D721Med (cell line): ENCODE data around the gene BRME1.
"Not testable (repeated sequence)": the region's sequence is repeated elsewhere in the genome, so short reads cannot be mapped to it uniquely, and the experiment has no call there.

Source experiments
- DNase-seq: peaks from one replicate; pipeline ENCODE4 v3.0.0; 2011; ENCODE audit warnings: low spot score; ENCODE audit not compliant: insufficient read length
- FAIRE-seq: peaks from 2 replicates; lab custom pipeline; 2011; peaks lifted over from hg19 to GRCh38; lab: Jason Lieb, UNC
- TF ChIP-seq, protein P1 (sequence below): IDR thresholded peaks from 2 replicates; pipeline ENCODE4 v1.5.1; 2012; ENCODE audit warnings: mild to moderate bottlenecking, control low read depth; ENCODE audit not compliant: insufficient read depth; ENCODE audit errors: missing control alignments

Gene BRME1

DNA sequence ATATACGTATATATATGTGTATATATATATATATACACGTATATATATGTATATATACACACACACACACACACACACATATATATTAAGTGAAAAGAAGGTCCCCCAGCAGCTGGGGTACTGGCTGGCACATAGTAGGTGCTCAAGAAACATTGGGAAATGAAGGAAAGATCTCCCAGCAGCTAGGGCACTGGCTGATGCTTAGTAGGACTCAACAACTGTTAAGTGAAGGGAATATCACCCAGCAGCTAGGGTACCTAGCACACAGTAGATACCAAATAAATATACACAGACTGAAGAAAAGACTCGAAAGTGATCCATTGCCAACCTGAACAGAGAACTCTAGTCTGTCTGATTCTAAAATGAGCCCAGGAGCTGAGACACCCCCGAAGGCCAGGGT is 20.1 kb upstream of the BRME1 start:
- FAIRE-seq: no peak
- DNase-seq: no peak
- TF ChIP-seq, protein P1, sequence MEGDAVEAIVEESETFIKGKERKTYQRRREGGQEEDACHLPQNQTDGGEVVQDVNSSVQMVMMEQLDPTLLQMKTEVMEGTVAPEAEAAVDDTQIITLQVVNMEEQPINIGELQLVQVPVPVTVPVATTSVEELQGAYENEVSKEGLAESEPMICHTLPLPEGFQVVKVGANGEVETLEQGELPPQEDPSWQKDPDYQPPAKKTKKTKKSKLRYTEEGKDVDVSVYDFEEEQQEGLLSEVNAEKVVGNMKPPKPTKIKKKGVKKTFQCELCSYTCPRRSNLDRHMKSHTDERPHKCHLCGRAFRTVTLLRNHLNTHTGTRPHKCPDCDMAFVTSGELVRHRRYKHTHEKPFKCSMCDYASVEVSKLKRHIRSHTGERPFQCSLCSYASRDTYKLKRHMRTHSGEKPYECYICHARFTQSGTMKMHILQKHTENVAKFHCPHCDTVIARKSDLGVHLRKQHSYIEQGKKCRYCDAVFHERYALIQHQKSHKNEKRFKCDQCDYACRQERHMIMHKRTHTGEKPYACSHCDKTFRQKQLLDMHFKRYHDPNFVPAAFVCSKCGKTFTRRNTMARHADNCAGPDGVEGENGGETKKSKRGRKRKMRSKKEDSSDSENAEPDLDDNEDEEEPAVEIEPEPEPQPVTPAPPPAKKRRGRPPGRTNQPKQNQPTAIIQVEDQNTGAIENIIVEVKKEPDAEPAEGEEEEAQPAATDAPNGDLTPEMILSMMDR: no peak

DNA sequence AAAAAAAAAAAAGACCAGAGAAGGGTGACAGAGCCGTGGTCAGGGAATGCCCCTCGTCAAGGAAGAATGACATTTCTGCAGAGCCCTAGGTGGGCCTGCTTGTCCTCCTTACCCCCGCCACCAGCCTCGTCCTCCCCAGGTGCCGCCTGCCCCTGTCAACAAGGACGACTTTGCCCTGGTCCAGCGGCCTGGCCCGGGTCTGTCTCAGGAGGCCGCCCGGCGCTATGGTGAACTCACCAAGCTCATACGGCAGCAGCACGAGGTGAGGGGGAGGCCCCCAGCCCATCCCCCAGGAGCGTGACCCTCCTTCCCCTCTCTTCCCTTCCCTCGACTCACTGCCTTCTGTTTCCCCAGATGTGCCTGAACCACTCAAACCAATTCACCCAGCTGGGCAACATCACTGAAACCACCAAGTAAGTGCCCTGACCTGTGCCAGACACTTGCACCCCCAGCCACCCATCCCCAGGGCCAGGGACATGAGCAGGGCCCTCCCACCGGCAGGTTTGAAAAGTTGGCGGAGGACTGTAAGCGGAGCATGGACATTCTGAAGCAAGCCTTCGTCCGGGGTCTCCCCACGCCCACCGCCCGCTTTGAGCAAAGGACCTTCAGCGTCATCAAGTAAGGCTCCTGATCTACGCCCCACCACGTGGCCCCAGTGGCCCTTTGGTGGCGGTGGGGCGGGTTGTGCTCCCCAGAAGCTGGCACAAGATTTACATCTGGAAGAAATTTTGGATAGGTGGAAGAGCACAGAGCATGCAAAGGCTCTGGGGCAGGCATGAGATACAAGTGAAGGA is 17.5 kb upstream of the BRME1 start:
- FAIRE-seq (no peak), DNase-seq (no peak)
- TF ChIP-seq, protein P1: no peak

DNA sequence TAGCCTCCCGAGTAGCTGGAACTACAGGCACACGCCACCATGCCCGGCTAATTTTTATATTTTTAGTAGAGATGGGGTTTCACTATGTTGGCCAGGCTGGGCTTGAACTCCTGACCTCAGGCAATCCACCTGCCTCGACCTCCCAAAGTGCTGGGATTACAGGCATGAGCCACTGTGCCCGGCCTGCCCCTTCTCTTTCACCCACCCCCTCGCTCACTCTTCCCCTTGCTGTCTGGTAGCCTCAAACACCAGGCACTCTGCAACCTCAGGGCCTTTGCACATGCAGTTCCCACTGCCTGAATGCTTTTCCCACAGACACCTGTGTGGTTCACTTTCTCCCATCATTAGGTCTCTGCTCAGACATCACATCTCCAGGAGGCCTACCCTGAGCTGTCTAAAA is 16.2 kb upstream of the BRME1 start:
- DNase-seq, FAIRE-seq: not testable (repeated sequence)

DNA sequence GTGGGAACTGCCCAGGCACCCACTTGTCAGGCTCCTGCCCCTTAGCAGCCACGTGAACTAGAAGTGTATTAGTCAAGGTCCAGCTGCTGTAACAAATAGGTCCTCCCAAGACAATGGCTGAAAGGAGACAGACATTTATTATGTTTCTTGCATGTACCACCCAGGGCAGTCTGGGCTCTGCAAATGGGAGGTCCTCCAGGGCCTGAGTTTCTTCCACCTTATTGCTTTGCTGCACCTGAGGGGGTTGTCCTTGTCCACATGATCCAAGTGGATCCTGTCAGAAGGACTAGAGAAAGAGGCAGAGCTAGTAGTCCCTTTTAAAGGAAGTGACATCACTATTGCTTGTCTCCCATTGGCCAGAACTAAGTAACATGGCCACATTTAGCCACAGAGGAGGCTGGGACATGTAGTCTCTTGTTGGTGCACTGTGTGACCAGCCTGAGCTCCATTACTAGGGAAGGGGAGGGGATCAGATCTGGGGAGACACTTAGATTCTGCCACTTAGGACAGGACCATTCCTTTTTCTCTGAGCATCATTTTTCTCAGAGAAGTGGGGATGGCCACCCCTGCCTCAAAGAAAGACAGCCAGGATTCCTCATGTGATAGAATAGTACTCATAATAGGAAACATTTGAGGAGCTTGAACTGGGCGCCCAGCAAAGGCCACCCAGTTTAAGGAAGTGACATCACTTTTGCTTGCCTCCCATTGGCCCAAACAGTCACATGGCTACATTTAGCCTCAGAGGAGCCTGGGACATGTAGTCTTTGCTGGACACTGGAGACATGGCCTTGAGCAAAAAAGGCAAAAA is 15.2 kb upstream of the BRME1 start:
- no peak for DNase-seq
- TF ChIP-seq, protein P1: no peak
- no peak for FAIRE-seq

DNA sequence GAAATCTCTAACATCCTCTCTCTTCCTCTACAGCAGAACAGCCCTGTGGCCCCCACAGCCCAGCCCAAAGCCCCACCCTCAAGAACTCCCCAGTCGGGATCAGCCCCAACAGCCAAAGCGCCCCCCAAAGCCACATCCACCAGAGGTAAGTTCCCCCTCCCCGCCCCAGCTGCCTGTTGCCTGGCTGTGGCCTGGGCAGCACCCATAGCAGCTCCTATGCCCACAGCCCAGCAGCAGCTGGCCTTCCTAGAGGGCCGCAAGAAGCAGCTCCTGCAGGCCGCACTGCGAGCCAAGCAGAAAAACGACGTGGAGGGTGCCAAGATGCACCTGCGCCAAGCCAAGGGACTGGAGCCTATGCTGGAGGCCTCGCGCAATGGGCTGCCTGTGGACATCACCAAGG is 14.6 kb upstream of the BRME1 start:
- FAIRE-seq (no peak), DNase-seq (no peak)
- TF ChIP-seq, protein P1: no peak

DNA sequence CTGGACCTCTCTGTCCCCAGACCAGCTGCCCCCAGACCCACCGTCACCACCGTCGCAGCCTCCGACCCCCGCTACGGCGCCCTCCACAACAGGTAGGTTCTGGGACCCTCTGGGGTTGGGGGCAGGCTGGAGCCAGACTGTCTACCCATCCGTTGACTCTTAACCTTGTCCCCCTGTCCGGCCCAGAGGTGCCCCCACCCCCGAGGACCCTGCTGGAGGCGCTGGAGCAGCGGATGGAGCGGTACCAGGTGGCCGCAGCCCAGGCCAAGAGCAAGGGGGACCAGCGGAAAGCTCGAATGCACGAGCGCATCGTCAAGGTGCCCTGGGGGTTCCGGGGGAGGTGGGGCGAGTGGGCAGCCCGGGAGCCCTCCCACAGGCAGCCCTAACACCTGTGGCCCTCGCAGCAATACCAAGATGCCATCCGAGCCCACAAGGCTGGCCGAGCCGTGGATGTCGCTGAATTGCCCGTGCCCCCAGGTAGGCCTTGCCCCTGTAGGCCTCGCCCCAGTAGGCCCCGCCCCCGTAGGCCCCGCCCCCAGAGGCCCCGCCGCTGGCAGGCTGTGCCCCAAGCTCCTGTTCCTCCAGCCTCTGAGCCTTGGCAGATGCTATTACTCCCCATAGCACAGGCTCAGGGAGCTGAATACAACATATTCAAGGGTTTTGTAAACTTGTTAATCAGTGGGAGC is 13.0 kb upstream of the BRME1 start:
- TF ChIP-seq, protein P1: no peak
- DNase-seq (no peak), FAIRE-seq (no peak)

DNA sequence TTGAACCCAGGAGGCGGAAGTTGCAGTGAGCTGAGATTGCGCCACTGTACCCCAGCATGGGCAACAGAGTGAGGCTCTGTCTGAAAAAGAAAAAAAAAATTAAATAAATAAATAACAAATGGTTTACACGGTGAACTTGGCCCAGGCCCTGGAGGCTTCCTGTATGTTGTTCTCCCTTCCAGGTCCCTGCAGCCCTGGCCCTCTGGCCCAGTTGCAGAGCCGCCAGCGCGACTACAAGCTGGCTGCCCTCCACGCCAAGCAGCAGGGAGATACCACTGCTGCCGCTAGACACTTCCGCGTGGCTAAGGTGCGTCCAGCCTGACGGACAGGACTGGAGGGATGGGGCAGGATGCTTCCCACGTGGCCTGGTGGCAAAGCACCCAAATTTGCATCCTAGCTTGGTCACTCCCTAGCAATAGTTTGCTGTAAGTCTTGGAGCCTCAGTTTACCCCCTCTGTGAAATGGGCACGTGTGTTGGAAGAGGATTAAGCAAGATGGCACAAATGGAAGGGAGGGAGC is 12.0 kb upstream of the BRME1 start:
- no peak for DNase-seq
- no peak for FAIRE-seq
- TF ChIP-seq, protein P1: no peak
